ENCODE results near the gene PLEKHH3.
A peak's percentile ranks its signal among the peaks of the same experiment; 100 is the strongest.

Gene PLEKHH3

DNA sequence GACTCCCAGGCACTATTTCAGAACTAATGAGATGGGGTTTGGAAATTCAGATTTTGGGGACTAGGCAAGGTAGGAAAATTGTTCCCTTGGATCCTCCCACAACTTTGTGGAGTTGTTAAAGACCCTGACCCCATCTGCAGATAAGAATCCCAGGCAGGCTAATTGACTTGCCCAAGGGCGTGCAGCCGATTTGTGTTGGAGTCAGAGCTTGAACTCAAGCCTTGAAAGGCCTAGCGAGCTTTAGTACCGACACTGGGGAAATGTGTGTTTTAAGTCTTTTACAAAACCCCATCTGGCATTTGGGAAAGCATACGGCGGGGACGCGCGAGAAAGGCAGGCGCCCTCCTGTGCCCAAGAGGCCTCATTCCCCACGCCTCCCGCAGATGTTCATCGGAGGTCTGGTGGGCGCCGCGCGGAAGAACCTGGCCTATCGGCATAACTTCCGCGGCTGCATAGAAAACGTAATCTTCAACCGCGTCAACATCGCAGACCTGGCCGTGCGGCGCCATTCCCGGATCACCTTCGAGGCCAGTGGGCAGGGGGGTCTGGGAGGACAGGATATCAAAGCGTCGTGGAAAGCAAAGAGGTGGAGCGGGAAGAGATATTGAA, 9.8 kb upstream of the PLEKHH3 start:
- DNase-seq (ENCODE audit: low read depth in 2 of 2), result no peak

DNA sequence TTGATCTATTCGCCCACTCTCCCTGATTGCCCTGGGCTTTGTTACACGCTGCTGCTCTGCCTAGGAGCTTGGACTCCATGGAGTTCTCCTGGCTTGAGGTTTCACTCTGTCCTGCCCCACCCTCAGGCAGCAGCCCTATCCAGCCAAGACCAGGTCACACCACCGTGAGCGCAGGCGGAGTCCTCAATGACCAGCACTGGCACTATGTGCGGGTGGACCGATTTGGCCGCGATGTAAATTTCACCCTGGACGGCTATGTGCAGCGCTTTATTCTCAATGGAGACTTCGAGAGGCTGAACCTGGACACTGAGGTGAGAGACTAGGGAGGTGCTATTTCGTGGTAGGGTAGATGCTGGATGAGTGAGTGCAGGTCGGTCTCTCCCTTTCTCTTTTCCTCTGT, 9.0 kb upstream of the PLEKHH3 start:
- no peak for DNase-seq (ENCODE audit: low read depth in 2 of 2)

DNA sequence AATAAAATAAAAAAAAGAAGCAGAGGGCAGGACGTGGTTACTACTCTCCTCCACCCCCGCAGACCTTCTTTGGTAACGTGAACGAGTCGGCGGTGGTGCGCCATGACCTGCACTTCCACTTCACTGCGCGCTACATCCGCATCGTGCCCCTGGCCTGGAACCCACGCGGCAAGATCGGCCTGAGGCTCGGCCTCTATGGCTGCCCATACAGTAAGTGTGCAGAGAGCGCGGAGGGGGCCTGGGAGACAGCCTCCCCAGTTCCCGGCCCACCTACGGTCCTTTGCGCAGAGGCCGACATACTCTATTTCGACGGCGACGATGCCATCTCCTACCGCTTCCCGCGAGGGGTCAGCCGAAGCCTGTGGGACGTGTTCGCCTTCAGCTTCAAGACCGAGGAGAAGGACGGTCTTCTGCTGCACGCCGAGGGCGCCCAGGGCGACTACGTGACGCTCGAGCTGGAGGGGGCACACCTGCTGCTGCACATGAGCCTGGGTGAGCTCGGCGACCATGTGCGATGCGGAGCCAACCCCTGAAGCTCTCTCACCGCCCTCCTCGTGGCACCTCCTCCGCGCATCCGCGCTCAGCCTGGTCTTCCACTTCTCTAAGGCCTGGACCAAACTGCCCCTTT, 8.2 kb upstream of the PLEKHH3 start:
- DNase-seq (ENCODE audit: low read depth in 2 of 2), result no peak

GRCh38 chr17:42683407-42684034, 6.7 kb upstream of the PLEKHH3 start:
- DNase-seq (ENCODE audit: low read depth in 2 of 2), result no peak

DNA sequence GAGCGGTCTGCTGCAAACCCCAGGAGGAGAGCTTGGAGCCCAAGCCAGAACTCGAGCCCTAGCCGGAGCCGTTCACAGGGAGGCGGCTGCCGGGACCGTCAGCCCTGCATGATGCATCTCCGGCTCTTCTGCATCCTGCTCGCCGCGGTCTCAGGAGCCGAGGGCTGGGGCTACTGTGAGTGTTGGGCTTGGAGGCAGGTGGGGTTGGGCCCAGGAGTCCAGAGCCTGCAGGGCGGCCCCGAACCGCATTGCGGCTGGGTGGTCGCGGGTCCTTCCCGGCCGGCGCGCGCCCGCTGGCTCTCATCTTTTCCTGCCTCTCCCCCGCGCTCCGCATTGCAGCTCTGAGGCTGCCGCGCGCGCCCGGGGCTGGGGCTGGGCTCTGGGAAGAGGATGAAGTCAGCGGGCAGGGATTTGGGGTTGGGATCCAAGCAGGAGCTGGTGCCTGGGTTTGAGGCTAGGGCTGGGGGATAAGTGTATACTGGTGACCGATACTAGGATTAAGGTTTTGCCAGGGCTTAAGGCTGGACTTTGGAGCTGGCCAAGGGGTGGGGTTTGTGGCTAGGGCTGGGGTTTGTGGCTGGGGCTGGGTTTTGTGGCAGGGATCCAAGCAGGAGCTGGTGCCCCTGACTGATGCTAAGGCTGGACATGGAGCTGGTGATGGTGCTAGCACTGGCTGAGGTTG, 6.1 kb upstream of the PLEKHH3 start:
- no peak for DNase-seq (ENCODE audit: low read depth in 2 of 2)

- DNase-seq (ENCODE audit: low read depth in 2 of 2), result no peak
Measured at GRCh38 chr17:42681976-42682721, 5.4 kb upstream of the PLEKHH3 start, which contains the start of gene CNTNAP1. CNTNAP1 (plus strand) TSS chr17:42682531; CDS start chr17:42682830, 299 bp downstream.

- DNase-seq (ENCODE audit: low read depth in 2 of 2), result no peak
Measured at GRCh38 chr17:42680331-42680808, 3.6 kb upstream of the PLEKHH3 start.

- DNase-seq (ENCODE audit: low read depth in 2 of 2), result peak in 1 of 2 donors; percentile 47
Measured at GRCh38 chr17:42679492-42680330, 2.9 kb upstream of the PLEKHH3 start.

- no peak for DNase-seq (ENCODE audit: low read depth in 2 of 2)
Measured at GRCh38 chr17:42678951-42679491, 2.2 kb upstream of the PLEKHH3 start.

GRCh38 chr17:42677921-42678781, 1.4 kb upstream of the PLEKHH3 start:
- peak in 1 of 2 donors; percentile 64 for DNase-seq (ENCODE audit: low read depth in 2 of 2)

DNA sequence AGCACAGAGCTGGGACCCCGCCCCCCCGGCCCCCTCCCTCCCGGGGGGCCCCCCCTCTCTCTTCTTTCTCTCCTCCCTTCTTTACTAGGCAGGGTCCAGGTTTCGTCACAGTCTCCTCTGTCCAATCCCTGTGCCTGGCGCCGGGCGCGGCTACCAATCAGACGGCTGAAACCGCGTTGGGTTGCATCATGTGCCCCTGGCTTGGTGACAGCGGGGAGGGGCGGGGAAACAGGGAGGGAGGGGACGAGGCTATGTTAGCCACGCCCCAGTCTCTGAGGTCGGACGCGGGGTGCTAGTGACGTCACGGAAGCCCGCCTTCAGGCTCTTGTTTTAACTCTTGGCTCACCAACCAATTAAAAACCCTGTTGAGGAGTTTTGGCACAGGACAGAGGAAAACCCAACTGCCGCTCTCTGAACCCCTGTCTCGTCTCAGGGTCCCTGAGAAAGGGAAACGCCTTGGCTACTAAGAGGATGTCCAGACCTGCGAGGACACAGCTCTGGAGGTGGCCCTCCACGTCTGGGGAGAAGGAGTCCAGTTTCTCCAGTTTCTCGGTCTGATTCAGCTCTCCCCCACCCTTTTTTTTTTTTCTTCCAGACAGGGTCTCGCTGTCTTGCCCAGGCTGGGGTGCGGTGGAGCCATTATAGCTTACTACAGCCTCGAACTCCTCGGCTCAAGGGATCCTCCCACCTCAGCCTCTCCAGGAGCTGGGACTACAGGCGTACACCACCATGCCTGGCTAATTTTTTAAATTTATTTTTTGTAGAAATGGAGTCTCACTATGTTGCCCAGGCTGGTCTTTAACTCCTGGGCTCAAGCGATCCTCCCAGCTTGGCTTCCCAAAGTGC, 441 bp upstream of the PLEKHH3 start:
- DNase-seq (ENCODE audit: low read depth in 2 of 2), result peak; percentile 92 to 98

GRCh38 chr17:42675965-42676423, 800 bp downstream of the PLEKHH3 start:
- no peak for DNase-seq (ENCODE audit: low read depth in 2 of 2)

- DNase-seq (ENCODE audit: low read depth in 2 of 2), result no peak
Measured at GRCh38 chr17:42675348-42675964, 1.3 kb downstream of the PLEKHH3 start.

DNA sequence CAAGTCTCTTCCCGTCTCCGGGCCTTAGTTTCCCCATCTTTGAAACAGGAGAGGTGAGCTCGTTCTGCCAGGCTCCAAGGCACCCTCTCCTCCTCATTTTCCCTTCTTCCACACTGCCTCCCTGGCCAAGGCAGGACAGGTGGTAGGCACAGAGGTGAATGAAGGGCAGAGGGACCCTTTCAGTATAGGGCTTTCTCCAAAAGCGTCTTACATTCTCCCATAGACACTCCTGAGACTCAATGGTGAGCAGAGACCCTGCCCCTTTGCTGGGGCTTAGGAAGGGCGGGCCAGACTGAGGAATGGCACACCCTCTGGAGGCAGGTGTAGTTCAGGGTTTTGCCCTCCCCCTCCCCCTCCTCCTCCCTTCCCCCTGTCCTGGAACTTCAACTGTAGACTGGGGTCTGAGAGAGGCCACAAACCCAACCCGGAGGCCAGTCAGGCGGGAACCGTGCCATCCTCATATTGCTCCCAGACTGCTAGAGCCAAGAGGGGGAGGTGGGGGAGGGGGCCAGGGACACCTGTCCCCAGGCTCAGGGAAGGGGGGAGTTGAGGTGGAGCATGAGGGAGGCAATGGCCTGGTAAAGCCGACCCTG, 1.9 kb downstream of the PLEKHH3 start:
- DNase-seq (ENCODE audit: low read depth in 2 of 2), result no peak

GRCh38 chr17:42673885-42674754, 2.7 kb downstream of the PLEKHH3 start:
- no peak for DNase-seq (ENCODE audit: low read depth in 2 of 2)

GRCh38 chr17:42673266-42673884, 3.4 kb downstream of the PLEKHH3 start:
- no peak for DNase-seq (ENCODE audit: low read depth in 2 of 2)

Measured in stimulated activated CD4-positive, alpha-beta T cell treated with anti-CD3 and anti-CD28 coated beads, Interleukin-1b, Interleukin-23, amount 100 ng/mL, for 1 hour (primary cell).